Activated effector memory CD4-positive, alpha-beta T cell treated with anti-CD3 and anti-CD28 coated beads, Interleukin-2, amount 50 U/mL, for 16 hours (primary cell): Measurements from ENCODE around the gene CTXN1.
"Not testable (repeated sequence)": the region's sequence is repeated elsewhere in the genome, so short reads cannot be mapped to it uniquely, and the experiment has no call there.

ENCODE experiments used
- DNase-seq: peaks from one replicate; pipeline ENCODE4 v3.0.0-alpha.2; 2020

Gene CTXN1

GRCh38 chr19:7897292-7897691, 28.6 kb downstream of the CTXN1 start:
- no peak for DNase-seq

GRCh38 chr19:7895565-7895964, 30.4 kb downstream of the CTXN1 start:
- no peak for DNase-seq

GRCh38 chr19:7894612-7895309, 31.2 kb downstream of the CTXN1 start:
- no peak for DNase-seq

- DNase-seq, result not testable (repeated sequence)
These were observed 32.4 kb downstream of the CTXN1 start for GRCh38 chr19:7893362-7894101.

- DNase-seq, result no peak
These were observed 37.1 kb downstream of the CTXN1 start for GRCh38 chr19:7888826-7889217.

GRCh38 chr19:7888145-7888825, 37.6 kb downstream of the CTXN1 start, which contains the start of gene LRRC8E:
LRRC8E (plus strand) TSS chr19:7888510; CDS start chr19:7895604, 7,094 bp downstream.
- peak; percentile 76 for DNase-seq

- no peak for DNase-seq
These were observed 38.4 kb downstream of the CTXN1 start for GRCh38 chr19:7887408-7888144.

GRCh38 chr19:7885818-7886217, 40.1 kb downstream of the CTXN1 start:
- no peak for DNase-seq

GRCh38 chr19:7883796-7884570, 42.0 kb downstream of the CTXN1 start:
- no peak for DNase-seq

- no peak for DNase-seq
These were observed 42.8 kb downstream of the CTXN1 start for GRCh38 chr19:7883105-7883504.

- no peak for DNase-seq
These were observed 44.0 kb downstream of the CTXN1 start for GRCh38 chr19:7881910-7882309.

- no peak for DNase-seq
These were observed 46.1 kb downstream of the CTXN1 start for GRCh38 chr19:7879836-7880235.

- no peak for DNase-seq
These were observed 46.7 kb downstream of the CTXN1 start for GRCh38 chr19:7879111-7879807.

GRCh38 chr19:7877249-7877836, 48.6 kb downstream of the CTXN1 start:
- DNase-seq, result no peak

GRCh38 chr19:7874897-7875273, 51.0 kb downstream of the CTXN1 start:
- no peak for DNase-seq
